NT2/D1 (cell line): Measurements from ENCODE around the gene FGFR2.

ENCODE experiments used
- YY1 ChIP-seq: IDR thresholded peaks from 2 replicates; pipeline ENCODE4 v1.6.1; 2011; ENCODE audit not compliant: insufficient read length, insufficient read depth
- ZNF274 ChIP-seq: IDR thresholded peaks from 2 replicates; pipeline ENCODE4 v1.6.1; 2011; ENCODE audit warnings: mild to moderate bottlenecking, low read depth, low read length

DNA sequence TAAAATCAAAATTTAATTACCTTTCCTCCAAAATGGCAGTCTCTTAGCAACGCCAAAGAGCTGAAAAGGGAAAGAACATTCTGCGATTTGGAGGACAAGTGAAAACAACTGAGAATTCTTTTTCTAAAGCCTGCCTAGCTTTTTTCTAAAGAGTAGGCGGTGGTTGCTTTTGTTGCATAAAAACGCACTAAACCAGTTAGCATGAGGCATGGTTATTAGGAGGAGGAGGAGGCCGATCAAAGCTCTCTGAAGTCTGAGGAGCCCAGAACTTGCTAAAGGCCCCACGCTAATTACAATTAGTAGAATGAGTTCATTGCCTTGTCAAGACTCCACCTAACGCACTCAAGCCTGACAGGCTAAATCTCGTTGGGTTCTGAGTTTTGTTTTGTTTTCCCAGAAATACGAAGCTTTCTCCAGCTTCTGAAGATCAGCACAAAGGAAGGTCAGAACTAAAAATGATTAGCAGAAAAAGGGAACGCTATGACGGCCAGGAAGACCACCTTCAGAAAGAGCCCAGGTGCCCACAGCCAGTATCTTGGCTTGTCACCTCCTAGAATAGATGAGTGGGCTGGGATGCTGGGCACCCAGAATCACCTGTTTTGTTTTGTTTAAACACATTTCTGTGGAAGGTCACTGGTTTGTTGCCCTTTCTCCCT, 72.0 kb downstream of the FGFR2 start:
- TF ChIP-seq YY1 (no peak), ZNF274 (no peak)
